HG03060 (cell line): ENCODE data around the gene AK8.

Experiments
- ATAC-seq: cut with Tn5 transposase; IDR thresholded peaks from one replicate; pipeline ENCODE4 v1.9.1; 2021; ENCODE audit warnings: low read depth, moderate number of reproducible peaks; ENCODE audit not compliant: unreplicated experiment

The AK8 gene

DNA sequence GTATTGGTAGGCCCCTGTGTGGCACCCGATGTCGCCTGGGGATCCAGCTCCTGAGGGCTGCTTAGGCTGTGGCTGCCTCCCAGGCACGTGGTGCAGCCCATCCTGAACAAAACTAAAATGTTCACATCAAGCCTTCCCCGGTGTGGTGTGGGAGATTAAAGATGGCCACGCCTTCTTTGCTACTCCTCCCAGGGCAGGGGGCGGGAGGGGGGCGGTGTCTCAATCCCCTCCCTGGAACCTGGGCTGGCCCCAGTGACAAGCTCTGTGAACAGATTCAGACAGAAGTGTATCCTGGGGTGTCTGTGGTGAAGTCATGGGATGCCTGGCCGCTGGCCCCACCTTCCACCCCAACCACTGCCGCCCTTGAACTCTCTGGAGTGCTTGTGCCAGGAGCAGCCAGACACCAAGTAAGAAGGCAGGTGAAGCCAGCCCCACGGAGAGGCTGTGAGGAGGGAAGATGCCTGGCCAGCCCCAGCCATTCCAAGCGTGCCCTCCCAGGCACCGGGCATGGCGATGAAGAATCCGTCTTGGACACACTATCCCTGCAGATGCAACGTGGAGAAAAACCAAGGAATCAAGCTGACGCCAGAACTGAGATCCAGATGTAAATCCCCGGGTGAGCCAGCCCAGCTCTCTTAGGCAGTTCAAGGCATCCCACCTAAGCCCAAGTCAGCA is 75.8 kb downstream of the AK8 start:
- no peak for ATAC-seq

DNA sequence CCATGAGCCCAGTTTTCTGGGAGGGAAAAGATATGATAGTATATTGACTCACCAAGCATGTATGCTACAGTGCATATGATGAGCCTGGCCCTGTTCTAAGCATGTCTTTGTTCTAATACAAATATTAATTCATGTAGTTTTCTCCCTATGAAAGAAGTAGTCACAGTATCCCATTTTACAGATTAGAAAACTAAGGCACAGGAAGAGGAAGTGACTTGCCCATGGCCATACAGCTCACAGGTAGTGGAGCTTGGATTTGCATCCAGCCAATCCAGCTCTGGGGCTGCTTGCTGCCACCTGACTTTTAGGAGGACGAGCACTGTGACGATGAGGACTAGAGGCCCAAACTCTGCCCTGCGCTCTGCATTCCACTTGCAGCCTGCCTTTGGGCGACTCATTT is 76.4 kb downstream of the AK8 start:
- ATAC-seq = no peak

- ATAC-seq = no peak
These were observed 77.9 kb downstream of the AK8 start for GRCh38 chr9:132800038-132800648.

- no peak for ATAC-seq
These were observed 79.0 kb downstream of the AK8 start for GRCh38 chr9:132798817-132799790.

DNA sequence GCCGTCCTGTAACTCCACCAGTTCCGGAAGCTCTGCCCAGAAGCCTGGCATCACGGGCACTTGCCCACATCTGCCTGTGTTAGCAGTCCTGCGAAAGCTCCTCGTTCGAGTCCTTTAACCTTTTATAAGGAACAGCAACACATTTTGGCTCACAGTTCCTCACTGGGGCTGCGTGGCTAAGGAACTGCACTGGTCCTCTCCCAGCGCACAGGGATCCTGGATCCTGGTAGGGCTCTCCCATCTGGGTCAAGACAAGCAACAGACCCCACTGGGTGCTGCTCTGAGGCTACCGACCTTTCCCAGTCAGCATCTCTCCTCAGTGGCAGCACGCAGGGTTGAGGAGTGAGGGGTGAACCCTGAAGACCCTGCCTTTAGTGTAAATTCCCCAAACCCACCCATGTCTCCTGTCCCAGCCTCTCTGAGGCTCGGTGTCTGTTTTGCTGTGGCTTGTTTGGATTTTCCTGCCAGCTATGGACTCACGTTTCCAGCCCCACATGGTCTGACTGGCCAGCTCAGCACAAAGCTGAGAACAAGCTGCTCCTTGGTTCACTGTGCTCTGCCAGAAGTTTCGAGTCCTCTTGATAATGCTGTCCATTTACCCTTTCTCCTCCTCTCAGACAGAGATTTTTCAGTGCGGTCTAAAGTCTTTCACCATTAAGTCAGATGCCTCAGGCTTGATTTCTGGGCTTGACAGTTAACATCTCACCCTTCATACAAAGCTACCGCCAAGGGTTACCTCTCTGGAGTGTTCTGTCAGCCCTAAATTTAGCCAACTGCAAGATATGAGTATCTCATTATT is 80.0 kb downstream of the AK8 start:
- no peak for ATAC-seq

DNA sequence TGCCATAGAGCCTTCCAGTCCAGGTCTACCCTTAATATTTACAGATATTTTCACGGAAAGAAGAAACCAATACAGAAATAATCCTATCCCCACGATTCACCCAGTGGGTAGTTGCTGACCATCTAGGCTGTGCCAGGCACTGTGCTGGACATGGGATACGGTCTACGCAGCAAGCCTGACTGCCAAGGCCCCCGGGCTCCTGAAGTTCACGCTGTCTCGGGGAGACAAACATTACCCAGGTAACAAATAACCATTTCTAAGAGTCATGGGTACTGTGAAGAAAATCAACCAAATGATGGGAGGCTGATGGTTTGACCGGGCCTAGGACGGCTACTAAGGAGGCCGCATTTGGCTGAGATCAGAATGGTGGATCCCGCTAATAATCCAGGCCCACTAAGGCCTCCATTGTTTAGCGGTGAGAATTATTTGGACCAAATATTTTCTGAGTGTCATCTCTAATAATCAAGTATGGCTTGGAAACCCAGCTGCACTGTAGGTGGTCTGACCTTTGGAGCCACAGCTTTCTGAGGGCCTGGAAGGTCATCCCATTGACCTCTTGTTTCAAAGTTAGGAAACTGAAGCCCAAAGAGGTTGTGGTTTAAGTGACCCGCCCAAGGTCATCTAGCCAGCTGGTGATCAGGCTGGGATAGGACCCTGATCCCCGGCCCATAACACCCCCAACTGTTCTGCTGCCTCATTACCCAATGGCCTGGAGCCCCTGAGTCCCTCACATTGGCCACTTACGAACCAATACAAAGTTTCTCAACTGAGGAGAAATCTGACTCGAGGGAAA is 82.4 kb downstream of the AK8 start:
- no peak for ATAC-seq

DNA sequence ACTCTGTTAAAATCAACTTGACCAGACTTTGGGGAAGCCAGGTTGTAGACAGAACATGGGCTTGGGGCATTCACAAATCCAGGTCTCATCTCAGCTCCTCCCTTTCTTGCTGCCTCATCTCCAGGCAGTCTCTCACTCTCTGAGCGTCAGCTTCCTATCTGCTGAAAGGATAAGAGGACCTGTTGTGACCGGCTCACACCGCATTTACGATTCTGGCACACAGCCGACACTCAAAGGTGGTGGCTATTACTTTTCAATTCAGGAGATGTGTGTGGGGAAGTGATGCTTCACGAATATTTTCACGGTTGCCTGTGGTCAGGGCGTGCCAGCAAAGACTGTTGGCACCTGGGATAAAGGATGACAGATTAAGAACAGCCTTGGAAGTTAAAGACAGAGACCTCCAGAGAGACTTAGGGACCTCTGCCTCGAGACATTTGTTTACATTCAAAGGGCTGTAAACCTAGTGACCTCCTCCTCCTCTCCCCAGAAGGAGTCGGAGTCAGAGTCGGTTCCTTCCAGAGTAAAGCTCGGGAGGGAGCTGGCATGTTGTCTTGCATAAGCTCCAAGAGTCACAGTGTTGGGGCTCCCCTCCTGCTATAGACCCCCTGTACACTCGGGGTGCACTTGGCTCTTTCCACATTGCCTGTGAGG is 83.2 kb downstream of the AK8 start:
- ATAC-seq = no peak

GRCh38 chr9:132793606-132794580 is 84.2 kb downstream of the AK8 start:
- no peak for ATAC-seq

DNA sequence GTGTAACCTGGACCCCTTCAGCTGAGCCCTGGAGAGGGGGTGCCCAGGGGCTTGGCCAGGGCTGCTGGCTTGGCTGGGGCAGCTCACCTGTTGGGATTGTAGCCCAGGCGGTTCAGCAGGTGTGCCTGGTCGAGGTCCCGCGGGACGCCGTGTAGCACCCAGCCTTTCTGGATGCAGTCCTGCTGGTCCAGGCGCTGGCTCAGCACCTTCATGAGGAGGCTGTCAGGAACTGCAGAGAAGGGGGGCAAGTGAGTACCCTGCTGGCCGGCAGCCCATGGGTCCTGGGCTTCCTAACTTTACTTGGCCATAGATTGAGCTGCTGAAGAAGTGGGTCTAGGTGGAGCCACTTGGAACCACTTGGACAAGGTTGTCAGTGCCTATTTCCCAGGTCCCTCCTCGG is 85.5 kb downstream of the AK8 start:
- ATAC-seq = no peak

DNA sequence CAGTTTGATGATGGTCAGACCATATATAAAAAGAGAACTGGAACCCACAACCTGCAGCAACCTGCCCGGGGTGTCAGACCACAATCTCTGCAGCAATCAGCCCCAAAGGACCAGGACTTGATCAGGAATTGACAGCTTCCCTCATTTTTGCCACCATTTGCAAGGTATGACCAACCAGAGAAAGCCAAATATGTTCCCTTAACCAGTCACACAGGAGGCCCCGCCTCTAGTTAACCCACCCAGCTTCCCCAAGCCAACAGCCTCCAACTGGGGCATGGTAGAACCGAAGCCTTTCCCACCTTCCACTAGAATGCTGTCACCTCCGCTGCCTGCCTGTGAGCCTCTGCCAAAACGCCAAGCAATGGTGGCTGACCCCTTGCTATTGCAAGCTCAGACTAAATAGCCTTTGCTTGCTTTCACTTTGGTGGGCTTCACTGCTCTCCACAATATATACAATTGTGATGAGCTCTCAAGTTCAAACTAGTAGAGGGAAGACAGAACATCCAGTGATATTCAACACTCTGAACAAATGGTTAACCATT is 86.3 kb downstream of the AK8 start:
- no peak for ATAC-seq

- no peak for ATAC-seq
These were observed 88.4 kb downstream of the AK8 start for GRCh38 chr9:132789719-132790118.

DNA sequence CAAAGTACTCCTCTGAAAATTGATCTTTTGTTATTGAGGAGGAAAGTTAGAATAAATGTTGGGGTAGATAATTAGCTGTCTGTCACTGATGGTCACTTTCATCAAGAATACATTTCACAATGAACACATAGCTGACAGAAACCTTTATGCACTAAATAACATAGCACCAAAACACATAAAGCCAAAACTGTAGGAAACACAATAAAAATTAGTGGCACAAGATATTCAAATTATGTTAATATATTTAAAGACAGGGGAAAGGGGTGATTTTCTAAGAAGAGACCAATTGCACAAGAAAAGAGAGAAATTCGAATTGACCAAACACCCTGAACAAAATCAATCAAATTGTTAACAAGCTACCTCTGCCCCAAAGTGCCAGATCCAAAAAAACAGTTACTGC is 89.7 kb downstream of the AK8 start:
- no peak for ATAC-seq

DNA sequence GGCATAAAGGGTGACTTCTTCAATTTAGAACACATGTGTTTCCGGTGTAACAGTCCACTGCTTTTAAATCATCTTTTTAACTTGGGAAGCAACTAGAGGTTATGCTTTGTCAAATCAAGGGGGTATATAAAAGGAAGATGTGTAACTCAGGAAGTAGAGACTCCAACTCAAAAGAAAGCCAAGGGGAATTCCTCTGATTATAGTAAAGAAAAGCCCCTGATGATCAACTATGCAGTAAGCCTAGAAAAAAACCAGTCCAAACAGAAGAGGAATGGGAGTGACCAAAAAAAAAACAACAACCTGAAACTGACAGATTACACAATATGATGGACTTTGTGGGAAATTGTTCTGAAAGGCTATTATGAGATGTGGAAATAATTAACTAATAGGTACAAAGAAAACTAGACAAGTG is 90.3 kb downstream of the AK8 start:
- ATAC-seq = no peak

GRCh38 chr9:132784286-132784830 is 93.7 kb downstream of the AK8 start:
- ATAC-seq = no peak

- ATAC-seq = no peak
These were observed 95.1 kb downstream of the AK8 start for GRCh38 chr9:132783006-132783405.

DNA sequence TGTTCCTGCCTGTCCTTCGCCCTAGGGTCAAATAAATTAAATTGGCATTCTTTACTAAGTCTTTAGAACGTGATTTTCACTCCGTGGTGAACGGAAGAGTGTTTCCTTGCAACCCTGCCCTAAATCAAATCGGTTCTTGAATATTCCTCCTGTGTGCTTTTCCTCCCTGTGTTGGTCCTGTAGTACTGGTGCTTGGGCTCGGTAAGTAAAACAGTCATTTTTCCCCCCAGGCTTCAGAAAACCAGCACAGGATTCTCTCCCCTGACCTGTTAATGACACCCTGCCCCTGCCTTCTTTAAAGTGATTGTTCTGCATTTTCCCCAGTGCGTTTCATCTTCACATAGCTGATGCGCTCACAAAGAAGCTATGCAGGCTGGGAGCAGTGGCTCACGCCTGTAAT is 96.0 kb downstream of the AK8 start:
- no peak for ATAC-seq

DNA sequence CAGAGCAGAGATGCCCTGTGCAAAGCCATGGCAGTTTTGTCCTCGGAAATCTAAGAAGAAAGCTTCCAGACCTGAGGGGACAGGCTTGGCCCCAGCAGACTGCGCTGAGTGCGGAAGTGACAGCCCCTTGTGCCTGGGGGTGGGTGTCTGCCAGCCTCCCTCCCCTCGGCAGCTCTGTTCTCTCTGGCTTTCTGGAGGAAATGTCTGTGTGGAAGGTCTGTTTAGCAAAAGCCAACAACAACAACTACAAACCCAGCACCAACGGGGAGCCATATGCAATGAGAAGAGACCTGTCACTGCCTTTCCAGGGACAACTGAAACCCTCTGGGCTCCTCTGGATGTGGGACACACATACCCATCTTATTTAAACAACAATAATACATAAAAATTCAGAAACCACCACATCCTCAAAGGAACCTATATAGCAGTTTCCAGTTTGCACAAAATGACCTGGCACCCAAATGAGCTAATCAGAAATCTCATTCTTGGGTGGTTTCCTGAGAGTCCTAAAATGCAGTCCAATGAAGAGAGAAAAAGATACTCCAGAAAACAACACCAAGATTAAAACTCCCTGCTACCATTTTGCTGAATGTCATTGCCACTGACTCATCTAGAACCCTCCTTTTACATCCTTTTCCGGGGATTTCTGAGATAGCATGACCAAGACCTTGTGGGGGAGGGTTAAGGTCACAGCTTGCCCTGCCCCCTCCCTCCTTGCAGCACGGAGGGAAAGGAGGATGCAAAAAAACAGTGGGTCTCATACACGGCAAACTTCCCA is 97.7 kb downstream of the AK8 start:
- no peak for ATAC-seq
